ENCODE data around the gene PEPD. TPM values are rescaled to one million over a fixed set of nuclear protein-coding genes. Genes with fewer than 3 reads are reported as not detected.
A peak's percentile ranks its signal among the peaks of the same experiment; 100 is the strongest.

The PEPD gene
- total RNA-seq, 1 donor from 2014 or later, result 23.8 TPM

GRCh38 chr19:33532859-33533460, 11.4 kb upstream of the PEPD start:
- no peak overlapping the region for H3K27ac Mint-ChIP-seq
- no peaks in the 10 kb centered on the region for H3K27me3 Mint-ChIP-seq (ENCODE audit: low read depth)
- no peaks in the 10 kb centered on the region for H3K4me1 Mint-ChIP-seq (ENCODE audit: low read depth)
- H3K36me3 Mint-ChIP-seq (ENCODE audit: low read depth), result no peaks in the 10 kb centered on the region
- intact Hi-C loops (cut with micrococcal nuclease), result no loop called here
- no peaks in the 10 kb centered on the region for H3K9me3 Mint-ChIP-seq
- DNase-seq (ENCODE audit: low spot score), result no peak
- no peak overlapping the region for H3K4me3 Mint-ChIP-seq (ENCODE audit: low read depth)

GRCh38 chr19:33530842-33531241, 9.3 kb upstream of the PEPD start:
- Mint-ChIP-seq H3K4me1 (ENCODE audit: low read depth) (no peaks in the 10 kb centered on the region), H3K9me3 (no peaks in the 10 kb centered on the region), H3K36me3 (ENCODE audit: low read depth) (no peaks in the 10 kb centered on the region), H3K27ac (no peak overlapping the region), H3K27me3 (ENCODE audit: low read depth) (no peaks in the 10 kb centered on the region), H3K4me3 (ENCODE audit: low read depth) (no peak overlapping the region)
- intact Hi-C loops (cut with micrococcal nuclease), result no loop called here
- no peak for DNase-seq (ENCODE audit: low spot score)

- no peak for DNase-seq (ENCODE audit: low spot score)
- Mint-ChIP-seq H3K27ac (no peak overlapping the region), H3K36me3 (ENCODE audit: low read depth) (no peaks in the 10 kb centered on the region), H3K27me3 (ENCODE audit: low read depth) (no peaks in the 10 kb centered on the region), H3K9me3 (no peaks in the 10 kb centered on the region), H3K4me3 (ENCODE audit: low read depth) (no peak overlapping the region), H3K4me1 (ENCODE audit: low read depth) (no peaks in the 10 kb centered on the region)
- intact Hi-C loops (cut with micrococcal nuclease), result no loop called here
Observed at GRCh38 chr19:33530296-33530695, 8.7 kb upstream of the PEPD start.

- Mint-ChIP-seq H3K4me3 (ENCODE audit: low read depth) (no peak overlapping the region), H3K4me1 (ENCODE audit: low read depth) (no peaks in the 10 kb centered on the region), H3K27ac (no peak overlapping the region), H3K36me3 (ENCODE audit: low read depth) (no peaks in the 10 kb centered on the region), H3K27me3 (ENCODE audit: low read depth) (no peaks in the 10 kb centered on the region), H3K9me3 (no peaks in the 10 kb centered on the region)
- no peak for DNase-seq (ENCODE audit: low spot score)
- intact Hi-C loops (cut with micrococcal nuclease), result no loop called here
Observed at GRCh38 chr19:33529094-33529676, 7.6 kb upstream of the PEPD start.

GRCh38 chr19:33528404-33528803, 6.8 kb upstream of the PEPD start:
- Mint-ChIP-seq H3K4me1 (ENCODE audit: low read depth) (no peaks in the 10 kb centered on the region), H3K4me3 (ENCODE audit: low read depth) (no peak overlapping the region), H3K27ac (no peak overlapping the region), H3K36me3 (ENCODE audit: low read depth) (no peaks in the 10 kb centered on the region), H3K9me3 (no peaks in the 10 kb centered on the region), H3K27me3 (ENCODE audit: low read depth) (no peaks in the 10 kb centered on the region)
- intact Hi-C loops (cut with micrococcal nuclease), result no loop called here
- no peak for DNase-seq (ENCODE audit: low spot score)

- DNase-seq (ENCODE audit: low spot score), result no peak
- Mint-ChIP-seq H3K4me3 (ENCODE audit: low read depth) (no peak overlapping the region), H3K36me3 (ENCODE audit: low read depth) (no peaks in the 10 kb centered on the region), H3K27me3 (ENCODE audit: low read depth) (peaks cover 1% of the 10 kb centered on the region), H3K9me3 (no peaks in the 10 kb centered on the region), H3K27ac (no peak overlapping the region), H3K4me1 (ENCODE audit: low read depth) (peaks cover 4% of the 10 kb centered on the region)
- intact Hi-C loops (cut with micrococcal nuclease), result no loop called here
Observed at GRCh38 chr19:33527125-33527524, 5.5 kb upstream of the PEPD start.

GRCh38 chr19:33524024-33524664, 2.6 kb upstream of the PEPD start:
- H3K4me3 Mint-ChIP-seq (ENCODE audit: low read depth), result no peak overlapping the region
- intact Hi-C loops (cut with micrococcal nuclease), result no loop called here
- peaks cover 12% of the 10 kb centered on the region for H3K4me1 Mint-ChIP-seq (ENCODE audit: low read depth)
- H3K36me3 Mint-ChIP-seq (ENCODE audit: low read depth), result no peaks in the 10 kb centered on the region
- DNase-seq (ENCODE audit: low spot score), result no peak
- H3K27ac Mint-ChIP-seq, result no peak overlapping the region
- H3K27me3 Mint-ChIP-seq (ENCODE audit: low read depth), result peaks cover 4% of the 10 kb centered on the region
- H3K9me3 Mint-ChIP-seq, result no peaks in the 10 kb centered on the region

GRCh38 chr19:33523167-33523566, 1.6 kb upstream of the PEPD start:
- Mint-ChIP-seq H3K9me3 (no peaks in the 10 kb centered on the region), H3K36me3 (ENCODE audit: low read depth) (no peaks in the 10 kb centered on the region), H3K27me3 (ENCODE audit: low read depth) (peaks cover 4% of the 10 kb centered on the region), H3K4me1 (ENCODE audit: low read depth) (peaks cover 12% of the 10 kb centered on the region), H3K27ac (no peak overlapping the region), H3K4me3 (ENCODE audit: low read depth) (no peak overlapping the region)
- intact Hi-C loops (cut with micrococcal nuclease), result no loop called here
- DNase-seq (ENCODE audit: low spot score), result no peak

- peak overlapping the region; percentile 90 for H3K4me3 Mint-ChIP-seq (ENCODE audit: low read depth)
- no peak for DNase-seq (ENCODE audit: low spot score)
- H3K27ac Mint-ChIP-seq, result no peak overlapping the region
Observed at GRCh38 chr19:33522371-33522662, 726 bp upstream of the PEPD start.

GRCh38 chr19:33520844-33521479, 629 bp downstream of the PEPD start:
- DNase-seq (ENCODE audit: low spot score), result no peak
- intact Hi-C loops (cut with micrococcal nuclease), result no loop called here
- Mint-ChIP-seq H3K4me3 (ENCODE audit: low read depth) (peak overlapping the region; percentile 90), H3K4me1 (ENCODE audit: low read depth) (peaks cover 12% of the 10 kb centered on the region), H3K27me3 (ENCODE audit: low read depth) (peaks cover 4% of the 10 kb centered on the region), H3K36me3 (ENCODE audit: low read depth) (no peaks in the 10 kb centered on the region), H3K27ac (no peak overlapping the region), H3K9me3 (no peaks in the 10 kb centered on the region)

More at GRCh38 chr19:33522371-33522662, 726 bp upstream of the PEPD start:
- Mint-ChIP-seq H3K27me3 (ENCODE audit: low read depth) (peaks cover 4% of the 10 kb centered on the region), H3K9me3 (no peaks in the 10 kb centered on the region), H3K36me3 (ENCODE audit: low read depth) (no peaks in the 10 kb centered on the region), H3K4me1 (ENCODE audit: low read depth) (peaks cover 12% of the 10 kb centered on the region)
- intact Hi-C loops (cut with micrococcal nuclease), result no loop called here

GRCh38 chr19:33520048-33520643, 1.4 kb downstream of the PEPD start:
- intact Hi-C loops (cut with micrococcal nuclease), result no loop called here
- Mint-ChIP-seq H3K36me3 (ENCODE audit: low read depth) (no peaks in the 10 kb centered on the region), H3K9me3 (no peaks in the 10 kb centered on the region), H3K27me3 (ENCODE audit: low read depth) (peaks cover 4% of the 10 kb centered on the region), H3K4me3 (ENCODE audit: low read depth) (peak overlapping the region; percentile 90), H3K27ac (no peak overlapping the region), H3K4me1 (ENCODE audit: low read depth) (peaks cover 12% of the 10 kb centered on the region)
- DNase-seq (ENCODE audit: low spot score), result no peak

- H3K4me1 Mint-ChIP-seq (ENCODE audit: low read depth), result peaks cover 12% of the 10 kb centered on the region
- no peak for DNase-seq (ENCODE audit: low spot score)
- intact Hi-C loops (cut with micrococcal nuclease), result no loop called here
- peaks cover 4% of the 10 kb centered on the region for H3K27me3 Mint-ChIP-seq (ENCODE audit: low read depth)
- H3K9me3 Mint-ChIP-seq, result no peaks in the 10 kb centered on the region
- H3K27ac Mint-ChIP-seq, result no peak overlapping the region
- no peaks in the 10 kb centered on the region for H3K36me3 Mint-ChIP-seq (ENCODE audit: low read depth)
- no peak overlapping the region for H3K4me3 Mint-ChIP-seq (ENCODE audit: low read depth)
Observed at GRCh38 chr19:33519416-33519815, 2.2 kb downstream of the PEPD start.

- Mint-ChIP-seq H3K27me3 (ENCODE audit: low read depth) (peaks cover 4% of the 10 kb centered on the region), H3K36me3 (ENCODE audit: low read depth) (no peaks in the 10 kb centered on the region), H3K4me3 (ENCODE audit: low read depth) (no peak overlapping the region), H3K4me1 (ENCODE audit: low read depth) (peaks cover 12% of the 10 kb centered on the region), H3K27ac (no peak overlapping the region), H3K9me3 (no peaks in the 10 kb centered on the region)
- no peak for DNase-seq (ENCODE audit: low spot score)
- intact Hi-C loops (cut with micrococcal nuclease), result no loop called here
Observed at GRCh38 chr19:33518541-33518940, 3.0 kb downstream of the PEPD start.

Measured in activated T-helper 2 cell treated with anti-CD3 and anti-CD28 coated beads, Interferon-gamma antibody, Interleukin-2, Interleukin-4, amounts not matched to agents 10 μg/mL and 5 μg/mL and 100 μg/mL, durations not matched to agents 14 hours and 24 hours and 36 hours (primary cell).